A549 (cell line): ENCODE data around the gene HNRNPA1. TPM values are rescaled to one million over a fixed set of nuclear protein-coding genes. Genes with fewer than 3 reads are reported as not detected.

Experiments
- ATAC-seq, 2 experiments: fragments of 200-7000 bp in 1 of 2; fragments of >200 bp in 1 of 2; cut with Nextera tagmentation in 1 of 2; cut with Tn5 transposase in 1 of 2; 3 replicates each; pipeline versions ENCODE4 v1.8.0 to v1.9.1; 2018 to 2020; ENCODE audit warnings: mild to moderate bottlenecking in 1 of 2, moderate library complexity in 1 of 2
- CTCF ChIA-PET: fragments of 300-600 bp; sonication (Branson Sonifier 250); formaldehyde crosslinking; extraction: SDS; loops from one replicate; lab custom pipeline; 2021; ENCODE audit warnings: antibody characterized with exemption, inconsistent platforms; lab: Yijun Ruan, JAX
- POLR2A ChIA-PET: fragments of 350-600 bp; formaldehyde crosslinking; extraction: SDS; loops from one replicate; lab custom pipeline; 2021; ENCODE audit warnings: antibody characterized with exemption, inconsistent platforms; lab: Yijun Ruan, JAX
- DNase-seq, 2 experiments: peaks; one replicate each; pipeline versions ENCODE4 v3.0.0 to v3.0.0-alpha.2; 2011 to 2016; ENCODE audit warnings: low read depth in 1 of 2, low spot score in 1 of 2
- FAIRE-seq: peaks from 2 replicates; lab custom pipeline; 2011; peaks lifted over from hg19 to GRCh38; lab: Jason Lieb, UNC
- H3K27ac ChIP-seq, 2 experiments: fragments of >200 bp; sonication (Bioruptor Twin); formaldehyde crosslinking; 3 replicates each; pipeline ENCODE4 v1.5.1; 2016 to 2017
- H3K4me1 ChIP-seq: fragments of >200 bp; sonication (Bioruptor Twin); formaldehyde crosslinking; 3 replicates; pipeline ENCODE4 v1.6.1; 2016
- H3K4me2 ChIP-seq: fragments of >200 bp; sonication (Bioruptor Twin); formaldehyde crosslinking; 3 replicates; pipeline ENCODE4 v1.6.1; 2016
- H3K4me3 ChIP-seq: fragments of >200 bp; sonication (Bioruptor Twin); formaldehyde crosslinking; 3 replicates; pipeline ENCODE4 v1.5.1; 2016
- H3K9me3 ChIP-seq: fragments of >200 bp; sonication (Bioruptor Twin); formaldehyde crosslinking; 3 replicates; pipeline ENCODE4 v1.6.1; 2016
- CBX2 ChIP-seq: fragments of 200-600 bp; sonication (generic); IDR thresholded peaks from 2 replicates; pipeline ENCODE4 v1.6.1; 2016; ENCODE audit warnings: low read depth, mild to moderate bottlenecking, borderline replicate concordance
- CEBPB ChIP-seq, 2 experiments: fragments of >200 bp in 1 of 2; sonication (Bioruptor Twin) in 1 of 2; formaldehyde crosslinking in 1 of 2; IDR thresholded peaks; 2 replicates each; pipeline ENCODE4 v1.6.1; 2012 to 2016
- CHD2 ChIP-seq: fragments of 150-350 bp; IDR thresholded peaks from 2 replicates; pipeline ENCODE4 v1.6.1; 2014; ENCODE audit warnings: low read length; ENCODE audit not compliant: partially characterized antibody
- CHD4 ChIP-seq: fragments of 200-600 bp; sonication (generic); IDR thresholded peaks from 2 replicates; pipeline ENCODE4 v1.6.1; 2016; ENCODE audit warnings: antibody characterized with exemption, mild to moderate bottlenecking, borderline replicate concordance
- EHF ChIP-seq: fragments of 250-450 bp; sonication (Bioruptor Pico); IDR thresholded peaks from 2 replicates; pipeline ENCODE4 v1.5.0; 2020; ENCODE audit warnings: mild to moderate bottlenecking
- EHMT2 ChIP-seq: fragments of 200-600 bp; sonication (generic); IDR thresholded peaks from 2 replicates; pipeline ENCODE4 v1.6.1; 2016; ENCODE audit warnings: antibody characterized with exemption, low read depth, mild to moderate bottlenecking, moderate library complexity
- EP300 ChIP-seq, 2 experiments: fragments of >200 bp; sonication (Bioruptor Twin); formaldehyde crosslinking; IDR thresholded peaks; 2 replicates in 1 of 2; 3 replicates in 1 of 2; pipeline ENCODE4 v1.6.1; 2016 to 2017
- FOSB ChIP-seq: fragments of 250-450 bp; sonication (Bioruptor Pico); IDR thresholded peaks from 2 replicates; pipeline ENCODE4 v1.5.0; 2020; ENCODE audit warnings: mild to moderate bottlenecking, moderate library complexity
- FOSL2 ChIP-seq, 2 experiments: fragments of 450-650 bp in 1 of 2; fragments of >200 bp in 1 of 2; sonication (Bioruptor Twin) in 1 of 2; formaldehyde crosslinking; IDR thresholded peaks; 2 replicates each; pipeline versions ENCODE4 v1.5.0 to v1.6.1; 2016 to 2020; ENCODE audit warnings: mild to moderate bottlenecking in 1 of 2, moderate library complexity in 1 of 2
- GATA3 ChIP-seq: IDR thresholded peaks from 2 replicates; pipeline ENCODE4 v1.6.1; 2012; ENCODE audit warnings: borderline replicate concordance
- HOXB13 ChIP-seq: fragments of 250-450 bp; sonication (Bioruptor Pico); IDR thresholded peaks from 2 replicates; pipeline ENCODE4 v1.5.0; 2020; ENCODE audit warnings: low read depth, mild to moderate bottlenecking, moderate library complexity
- HOXB5 ChIP-seq: fragments of 250-450 bp; sonication (Bioruptor Pico); IDR thresholded peaks from 2 replicates; pipeline ENCODE4 v1.5.0; 2020; ENCODE audit warnings: mild to moderate bottlenecking, moderate library complexity
- JUNB ChIP-seq: fragments of >200 bp; sonication (Bioruptor Twin); formaldehyde crosslinking; IDR thresholded peaks from 2 replicates; pipeline ENCODE4 v1.6.1; 2016
- KDM1A ChIP-seq: fragments of 200-600 bp; sonication (generic); IDR thresholded peaks from 2 replicates; pipeline ENCODE4 v1.6.1; 2016; ENCODE audit warnings: low read depth, mild to moderate bottlenecking
- KDM5A ChIP-seq: fragments of 200-600 bp; sonication (generic); IDR thresholded peaks from 2 replicates; pipeline ENCODE4 v1.6.1; 2016; ENCODE audit warnings: antibody characterized with exemption, mild to moderate bottlenecking
- NPAS2 ChIP-seq: fragments of 250-450 bp; sonication (Bioruptor Pico); IDR thresholded peaks from 2 replicates; pipeline ENCODE4 v1.8.0; 2022; ENCODE audit warnings: mild to moderate bottlenecking, moderate library complexity, borderline replicate concordance
- PHF8 ChIP-seq: fragments of 200-600 bp; sonication (generic); IDR thresholded peaks from 2 replicates; pipeline ENCODE4 v1.6.1; 2016; ENCODE audit warnings: low read depth, mild to moderate bottlenecking, antibody characterized with exemption, moderate library complexity, borderline replicate concordance
- RAD21 ChIP-seq, 2 experiments: fragments of >200 bp in 1 of 2; sonication (Bioruptor Twin) in 1 of 2; formaldehyde crosslinking in 1 of 2; IDR thresholded peaks in 1 of 2; conservative IDR thresholded peaks in 1 of 2; 2 replicates in 1 of 2; 3 replicates in 1 of 2; pipeline ENCODE4 v1.6.1; 2012 to 2018; ENCODE audit warnings: inconsistent platforms in 1 of 2
- SMC3 ChIP-seq: fragments of >200 bp; sonication (Bioruptor Twin); formaldehyde crosslinking; IDR thresholded peaks from 3 replicates; pipeline ENCODE4 v1.6.1; 2018; ENCODE audit warnings: inconsistent platforms
- SREBF2 ChIP-seq: fragments of 450-650 bp; IDR thresholded peaks from 2 replicates; pipeline ENCODE4 v1.6.1; 2014; ENCODE audit warnings: mild to moderate bottlenecking, moderate library complexity
- TFCP2L1 ChIP-seq: fragments of 250-450 bp; sonication (Bioruptor Pico); IDR thresholded peaks from 2 replicates; pipeline ENCODE4 v1.5.0; 2021; ENCODE audit warnings: mild to moderate bottlenecking
- TP53 ChIP-seq: fragments of 250-450 bp; sonication (Bioruptor Pico); IDR thresholded peaks from 2 replicates; pipeline ENCODE4 v1.5.0; 2021; ENCODE audit warnings: mild to moderate bottlenecking, moderate library complexity
- ZC3H11A ChIP-seq: fragments of 450-650 bp; IDR thresholded peaks from 2 replicates; pipeline ENCODE4 v1.6.1; 2014; ENCODE audit warnings: antibody characterized with exemption, mild to moderate bottlenecking
- ZFP36 ChIP-seq: fragments of 450-650 bp; IDR thresholded peaks from 2 replicates; pipeline ENCODE4 v1.6.1; 2014; ENCODE audit warnings: borderline replicate concordance; ENCODE audit not compliant: partially characterized antibody
- WGBS: methylation state at CpG from one replicate; pipeline ENCODE4 v1.1.6; 2017; ENCODE audit errors: missing lambda C conversion rate; 5-methylcytosine and 5-hydroxymethylcytosine counted together
- polyA plus RNA-seq, 4 experiments: library from polyadenylated mRNA; depleted of rRNA in 3 of 4; stranded (reverse); fragments of >200 nt; fragmentation: RNase III in 1 of 4; extraction: RNeasy Plus Mini Kit Qiagen cat#74134 plus additional on column Dnase treatment in 1 of 4; gene quantifications; 2 replicates in 3 of 4; 3 replicates in 1 of 4; pipeline ENCODE4 v1.2.3, GENCODE V29; 2011 to 2017
- TF ChIP-seq, protein P1 (sequence below): fragments of >200 bp; sonication (Bioruptor Twin); formaldehyde crosslinking; IDR thresholded peaks from 3 replicates; pipeline ENCODE4 v1.5.1; 2016
- TF ChIP-seq, protein P2 (sequence below): fragments of 150-350 bp; IDR thresholded peaks from 2 replicates; pipeline ENCODE4 v1.6.1; 2014; ENCODE audit warnings: low read depth, mild to moderate bottlenecking, low read length
- TF ChIP-seq, protein P3 (sequence below): fragments of 200-600 bp; sonication (generic); IDR thresholded peaks from 2 replicates; pipeline ENCODE4 v1.6.1; 2016; ENCODE audit warnings: antibody characterized with exemption, mild to moderate bottlenecking, moderate library complexity
- TF ChIP-seq, protein P4 (sequence below): fragments of >200 bp; sonication (Bioruptor Twin); formaldehyde crosslinking; IDR thresholded peaks from 3 replicates; pipeline ENCODE4 v1.6.1; 2016
- TF ChIP-seq, protein P5 (sequence below): fragments of >200 bp; sonication (Bioruptor Twin); formaldehyde crosslinking; IDR thresholded peaks from 2 replicates; pipeline ENCODE4 v1.6.1; 2016
- TF ChIP-seq, protein P6 (sequence below): IDR thresholded peaks from 2 replicates; pipeline ENCODE4 v1.6.1; 2012; ENCODE audit warnings: low read depth, borderline replicate concordance

Gene HNRNPA1
- polyA plus RNA-seq, 2 of the 4 experiments (the other 2 are of a cell fraction): 880 to 1,479 TPM

DNA sequence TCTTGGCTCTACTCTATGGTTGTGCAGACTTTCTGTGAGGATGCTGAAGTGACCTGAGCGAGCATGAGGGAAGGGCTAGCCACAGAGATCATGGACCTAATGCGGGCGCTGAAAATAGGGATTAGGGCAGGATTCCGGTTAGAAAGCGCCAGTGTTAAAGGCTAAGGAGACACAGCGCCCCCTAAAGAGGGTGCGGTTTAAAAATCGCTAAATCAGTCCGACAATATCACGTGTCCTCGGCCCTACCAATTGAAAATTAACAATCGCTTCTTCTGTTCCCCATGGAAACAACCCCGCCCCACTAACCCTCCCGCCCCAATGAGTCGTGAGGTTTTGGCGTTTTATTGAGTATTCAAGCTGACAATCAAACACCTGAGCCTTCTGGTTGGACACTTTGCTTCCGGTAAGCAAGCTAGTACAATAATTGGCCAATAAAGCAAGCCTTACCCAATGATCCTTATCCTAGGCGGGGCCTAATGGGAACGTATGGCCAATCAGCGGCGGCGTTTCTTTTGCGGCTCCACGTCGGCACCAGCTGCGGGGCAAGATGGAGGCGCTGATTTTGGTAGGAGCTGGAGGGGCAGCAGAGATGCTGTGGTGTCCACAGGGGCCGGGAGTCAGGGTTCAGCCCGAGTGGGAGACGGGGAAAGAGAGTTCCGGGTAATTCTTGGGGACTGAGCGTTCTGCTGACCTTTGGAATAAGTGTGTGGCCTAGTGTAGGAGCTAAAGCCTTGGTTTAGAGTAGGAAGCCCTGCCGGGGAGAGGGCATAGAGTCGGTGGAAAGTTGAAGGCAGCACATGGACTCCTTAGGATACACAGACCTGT, 44.3 kb downstream of the HNRNPA1 start, which contains the start of gene COPZ1:
Gene COPZ1 (plus strand): TSS at position 515 of the 825 bp plus-strand sequence. CDS start 33 bp downstream, at position 548.
- H3K4me3 ChIP-seq: peak within 1 kb of the TSS; percentile 74
- DNase-seq (peak; percentile 98 to 100), FAIRE-seq (peak; percentile 77), ATAC-seq (peak; percentile 97 to 98)
- peak within 1 kb of the TSS; percentile 72 for H3K4me2 ChIP-seq
- H3K27ac ChIP-seq: peak within 1 kb of the TSS; percentile 85 to 91
- 2% methylated on average over 34 of the region's 34 CpGs for WGBS
- no peaks in the 10 kb centered on the region for H3K9me3 ChIP-seq
- peaks cover 40% of the 10 kb centered on the region for H3K4me1 ChIP-seq
- ChIA-PET POLR2A (interaction anchor here (0.6 to 3.2 kb wide), 12 partner anchors 12 to 105 kb away, joined by 3 to 40 read pairs (median 5); partner anchors contain the start of genes CBX5, HNRNPA1 and NFE2), CTCF (interaction anchor here (0.6 to 10.2 kb wide), 49 partner anchors 10 to 316 kb away, joined by 3 to 100 read pairs (median 5); partner anchors contain the start of genes CBX5, HOXC8 and NFE2)
- TF ChIP-seq CBX2 (no peak), CEBPB (IDR thresholded peaks at IDR 0.05) (no peak), FOSB (peak; percentile 90; the same call in 1 of the 2 replicates), SMC3 (peak; percentile 62), RAD21 (conservative IDR thresholded peaks at IDR 0.05 in 1 of 2, IDR thresholded peaks at IDR 0.05 in 1 of 2) (peak; percentile 79 to 81), NPAS2 (CRISPR knock-in tag) (no peak), ZC3H11A (no peak), HOXB5 (CRISPR knock-in tag) (no peak), FOSL2 (IDR thresholded peaks at IDR 0.05) (no peak), FOSL2 (CRISPR knock-in tag; IDR thresholded peaks at IDR 0.05) (no peak), TP53 (CRISPR knock-in tag) (peak; percentile 84; the same call in 1 of the 2 replicates), CHD4 (no peak), PHF8 (peak; percentile 98), TFCP2L1 (CRISPR knock-in tag) (0 out of 2 replicates have a peak, but pooled peaks have one; percentile 47), KDM5A (peak; percentile 94), HOXB13 (CRISPR knock-in tag) (no peak), EHMT2 (no peak), SREBF2 (no peak), GATA3 (no peak), KDM1A (no peak), CHD2 (peak; percentile 26), EP300 (IDR thresholded peaks at IDR 0.05) (no peak), EHF (peak; percentile 65; the same call in 1 of the 2 replicates), ZFP36 (no peak), JUNB (no peak)
- TF ChIP-seq, protein P1, sequence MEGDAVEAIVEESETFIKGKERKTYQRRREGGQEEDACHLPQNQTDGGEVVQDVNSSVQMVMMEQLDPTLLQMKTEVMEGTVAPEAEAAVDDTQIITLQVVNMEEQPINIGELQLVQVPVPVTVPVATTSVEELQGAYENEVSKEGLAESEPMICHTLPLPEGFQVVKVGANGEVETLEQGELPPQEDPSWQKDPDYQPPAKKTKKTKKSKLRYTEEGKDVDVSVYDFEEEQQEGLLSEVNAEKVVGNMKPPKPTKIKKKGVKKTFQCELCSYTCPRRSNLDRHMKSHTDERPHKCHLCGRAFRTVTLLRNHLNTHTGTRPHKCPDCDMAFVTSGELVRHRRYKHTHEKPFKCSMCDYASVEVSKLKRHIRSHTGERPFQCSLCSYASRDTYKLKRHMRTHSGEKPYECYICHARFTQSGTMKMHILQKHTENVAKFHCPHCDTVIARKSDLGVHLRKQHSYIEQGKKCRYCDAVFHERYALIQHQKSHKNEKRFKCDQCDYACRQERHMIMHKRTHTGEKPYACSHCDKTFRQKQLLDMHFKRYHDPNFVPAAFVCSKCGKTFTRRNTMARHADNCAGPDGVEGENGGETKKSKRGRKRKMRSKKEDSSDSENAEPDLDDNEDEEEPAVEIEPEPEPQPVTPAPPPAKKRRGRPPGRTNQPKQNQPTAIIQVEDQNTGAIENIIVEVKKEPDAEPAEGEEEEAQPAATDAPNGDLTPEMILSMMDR: peak; percentile 96
- TF ChIP-seq, protein P2, sequence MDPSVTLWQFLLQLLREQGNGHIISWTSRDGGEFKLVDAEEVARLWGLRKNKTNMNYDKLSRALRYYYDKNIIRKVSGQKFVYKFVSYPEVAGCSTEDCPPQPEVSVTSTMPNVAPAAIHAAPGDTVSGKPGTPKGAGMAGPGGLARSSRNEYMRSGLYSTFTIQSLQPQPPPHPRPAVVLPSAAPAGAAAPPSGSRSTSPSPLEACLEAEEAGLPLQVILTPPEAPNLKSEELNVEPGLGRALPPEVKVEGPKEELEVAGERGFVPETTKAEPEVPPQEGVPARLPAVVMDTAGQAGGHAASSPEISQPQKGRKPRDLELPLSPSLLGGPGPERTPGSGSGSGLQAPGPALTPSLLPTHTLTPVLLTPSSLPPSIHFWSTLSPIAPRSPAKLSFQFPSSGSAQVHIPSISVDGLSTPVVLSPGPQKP: no peak
- TF ChIP-seq, protein P3, sequence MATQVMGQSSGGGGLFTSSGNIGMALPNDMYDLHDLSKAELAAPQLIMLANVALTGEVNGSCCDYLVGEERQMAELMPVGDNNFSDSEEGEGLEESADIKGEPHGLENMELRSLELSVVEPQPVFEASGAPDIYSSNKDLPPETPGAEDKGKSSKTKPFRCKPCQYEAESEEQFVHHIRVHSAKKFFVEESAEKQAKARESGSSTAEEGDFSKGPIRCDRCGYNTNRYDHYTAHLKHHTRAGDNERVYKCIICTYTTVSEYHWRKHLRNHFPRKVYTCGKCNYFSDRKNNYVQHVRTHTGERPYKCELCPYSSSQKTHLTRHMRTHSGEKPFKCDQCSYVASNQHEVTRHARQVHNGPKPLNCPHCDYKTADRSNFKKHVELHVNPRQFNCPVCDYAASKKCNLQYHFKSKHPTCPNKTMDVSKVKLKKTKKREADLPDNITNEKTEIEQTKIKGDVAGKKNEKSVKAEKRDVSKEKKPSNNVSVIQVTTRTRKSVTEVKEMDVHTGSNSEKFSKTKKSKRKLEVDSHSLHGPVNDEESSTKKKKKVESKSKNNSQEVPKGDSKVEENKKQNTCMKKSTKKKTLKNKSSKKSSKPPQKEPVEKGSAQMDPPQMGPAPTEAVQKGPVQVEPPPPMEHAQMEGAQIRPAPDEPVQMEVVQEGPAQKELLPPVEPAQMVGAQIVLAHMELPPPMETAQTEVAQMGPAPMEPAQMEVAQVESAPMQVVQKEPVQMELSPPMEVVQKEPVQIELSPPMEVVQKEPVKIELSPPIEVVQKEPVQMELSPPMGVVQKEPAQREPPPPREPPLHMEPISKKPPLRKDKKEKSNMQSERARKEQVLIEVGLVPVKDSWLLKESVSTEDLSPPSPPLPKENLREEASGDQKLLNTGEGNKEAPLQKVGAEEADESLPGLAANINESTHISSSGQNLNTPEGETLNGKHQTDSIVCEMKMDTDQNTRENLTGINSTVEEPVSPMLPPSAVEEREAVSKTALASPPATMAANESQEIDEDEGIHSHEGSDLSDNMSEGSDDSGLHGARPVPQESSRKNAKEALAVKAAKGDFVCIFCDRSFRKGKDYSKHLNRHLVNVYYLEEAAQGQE: no peak
- TF ChIP-seq, protein P4, sequence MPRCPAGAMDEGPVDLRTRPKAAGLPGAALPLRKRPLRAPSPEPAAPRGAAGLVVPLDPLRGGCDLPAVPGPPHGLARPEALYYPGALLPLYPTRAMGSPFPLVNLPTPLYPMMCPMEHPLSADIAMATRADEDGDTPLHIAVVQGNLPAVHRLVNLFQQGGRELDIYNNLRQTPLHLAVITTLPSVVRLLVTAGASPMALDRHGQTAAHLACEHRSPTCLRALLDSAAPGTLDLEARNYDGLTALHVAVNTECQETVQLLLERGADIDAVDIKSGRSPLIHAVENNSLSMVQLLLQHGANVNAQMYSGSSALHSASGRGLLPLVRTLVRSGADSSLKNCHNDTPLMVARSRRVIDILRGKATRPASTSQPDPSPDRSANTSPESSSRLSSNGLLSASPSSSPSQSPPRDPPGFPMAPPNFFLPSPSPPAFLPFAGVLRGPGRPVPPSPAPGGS: peak; percentile 69; the same call in 1 of the 3 replicates
- TF ChIP-seq, protein P5, sequence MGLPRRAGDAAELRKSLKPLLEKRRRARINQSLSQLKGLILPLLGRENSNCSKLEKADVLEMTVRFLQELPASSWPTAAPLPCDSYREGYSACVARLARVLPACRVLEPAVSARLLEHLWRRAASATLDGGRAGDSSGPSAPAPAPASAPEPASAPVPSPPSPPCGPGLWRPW: no peak
- TF ChIP-seq, protein P6, sequence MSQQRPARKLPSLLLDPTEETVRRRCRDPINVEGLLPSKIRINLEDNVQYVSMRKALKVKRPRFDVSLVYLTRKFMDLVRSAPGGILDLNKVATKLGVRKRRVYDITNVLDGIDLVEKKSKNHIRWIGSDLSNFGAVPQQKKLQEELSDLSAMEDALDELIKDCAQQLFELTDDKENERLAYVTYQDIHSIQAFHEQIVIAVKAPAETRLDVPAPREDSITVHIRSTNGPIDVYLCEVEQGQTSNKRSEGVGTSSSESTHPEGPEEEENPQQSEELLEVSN: no peak
